HG03469 (cell line): ENCODE measurements around the gene LRP1.

ENCODE experiments used
- ATAC-seq: cut with Tn5 transposase; IDR thresholded peaks from one replicate; pipeline ENCODE4 v1.9.1; 2021; ENCODE audit warnings: mild to moderate bottlenecking, moderate library complexity, moderate number of reproducible peaks; ENCODE audit not compliant: unreplicated experiment

The LRP1 gene

GRCh38 chr12:57133013-57133569 is 4.8 kb downstream of the LRP1 start:
- ATAC-seq, result no peak

GRCh38 chr12:57133916-57134315 is 5.6 kb downstream of the LRP1 start:
- ATAC-seq, result no peak

- ATAC-seq, result no peak
Observed at GRCh38 chr12:57134949-57135348, 6.7 kb downstream of the LRP1 start.

- no peak for ATAC-seq
Observed at GRCh38 chr12:57135527-57136326, 7.4 kb downstream of the LRP1 start.

GRCh38 chr12:57138526-57139272 is 10.4 kb downstream of the LRP1 start:
- no peak for ATAC-seq

GRCh38 chr12:57139796-57140649 is 11.7 kb downstream of the LRP1 start:
- ATAC-seq, result no peak

- no peak for ATAC-seq
Observed at GRCh38 chr12:57141249-57141648, 13.0 kb downstream of the LRP1 start.

- no peak for ATAC-seq
Observed at GRCh38 chr12:57142121-57142520, 13.8 kb downstream of the LRP1 start.

GRCh38 chr12:57142727-57143126 is 14.4 kb downstream of the LRP1 start:
- no peak for ATAC-seq

- no peak for ATAC-seq
Observed at GRCh38 chr12:57143454-57143853, 15.2 kb downstream of the LRP1 start.

GRCh38 chr12:57145460-57146059 is 17.3 kb downstream of the LRP1 start:
- no peak for ATAC-seq

GRCh38 chr12:57146092-57146491 is 17.8 kb downstream of the LRP1 start:
- no peak for ATAC-seq

GRCh38 chr12:57146961-57147944 is 19.0 kb downstream of the LRP1 start, which contains the start of gene LRP1-AS:
TSS of gene LRP1-AS (minus strand) at chr12:57147619.
- no peak for ATAC-seq

GRCh38 chr12:57148469-57149244 is 20.4 kb downstream of the LRP1 start:
- ATAC-seq, result no peak

- no peak for ATAC-seq
Observed at GRCh38 chr12:57149245-57149900, 21.1 kb downstream of the LRP1 start.

- ATAC-seq, result no peak
Observed at GRCh38 chr12:57150400-57151000, 22.2 kb downstream of the LRP1 start.

- ATAC-seq, result no peak
Observed at GRCh38 chr12:57151741-57152630, 23.7 kb downstream of the LRP1 start.
